Heart left ventricle (tissue), 16 donors: ENCODE measurements around the gene PBX3. TPM values are rescaled to one million over a fixed set of nuclear protein-coding genes. Genes with fewer than 3 reads are reported as not detected.

Experiments
- ATAC-seq, 4 donors: fragments of 200-7000 bp; cut with Tn5 transposase; one replicate each; pipeline ENCODE4 v1.9.1; 2020 to 2022; ENCODE audit warnings: moderate library complexity in 4 of 4, mild to moderate bottlenecking in 3 of 4, moderate number of reproducible peaks in 1 of 4
- DNase-seq, 5 donors: peaks; one replicate each; pipeline ENCODE4 v3.0.0-alpha.2; 2020
- H3K27ac ChIP-seq, 12 donors: fragments of 200-600 bp; sonication (generic) in 4 of 12; one replicate each; pipeline versions ENCODE4 v1.5.0 to v1.8.0; 2016 to 2022; ENCODE audit warnings: mild to moderate bottlenecking in 2 of 12
- H3K27me3 ChIP-seq, 9 donors: fragments of 200-600 bp; sonication (generic) in 2 of 9; one replicate each; pipeline versions ENCODE4 v1.5.1 to v1.8.0; 2016 to 2022; ENCODE audit warnings: mild to moderate bottlenecking in 3 of 9
- H3K36me3 ChIP-seq, 9 donors: fragments of 200-600 bp; sonication (generic) in 2 of 9; one replicate each; pipeline versions ENCODE4 v1.5.0 to v1.8.0; 2018 to 2022; ENCODE audit warnings: mild to moderate bottlenecking in 2 of 9
- H3K4me1 ChIP-seq, 12 donors: fragments of 200-600 bp; sonication (generic) in 4 of 12; one replicate each; pipeline versions ENCODE4 v1.5.0 to v1.8.0; 2016 to 2022; ENCODE audit warnings: mild to moderate bottlenecking in 3 of 12
- H3K4me3 ChIP-seq, 12 donors: fragments of 200-600 bp; sonication (generic) in 4 of 12; one replicate each; pipeline versions ENCODE4 v1.5.0 to v1.8.0; 2017 to 2022; ENCODE audit warnings: mild to moderate bottlenecking in 9 of 12, moderate library complexity in 4 of 12
- H3K9me3 ChIP-seq, 12 donors: fragments of 200-600 bp; sonication (generic) in 4 of 12; one replicate each; pipeline versions ENCODE4 v1.5.0 to v1.8.0; 2016 to 2022; ENCODE audit warnings: mild to moderate bottlenecking in 1 of 12
- POLR2A ChIP-seq, 2 donors: fragments of 450-650 bp; IDR thresholded peaks; one replicate each; pipeline ENCODE4 v1.6.1; 2017; ENCODE audit warnings: antibody characterized with exemption in 2 of 2, mild to moderate bottlenecking in 2 of 2, moderate library complexity in 2 of 2
- WGBS, 4 donors: extraction: QIAGEN DNeasy Blood & Tissue Kit in 2 of 4; methylation state at CpG; one replicate each; pipeline versions ENCODE4 v1.1.5 to v1.1.7; 2013 to 2018; 5-methylcytosine and 5-hydroxymethylcytosine counted together
- intact Hi-C, 10 donors: fragments of 100-400 bp; cut with DNase I; formaldehyde crosslinking; loops; one replicate each; pipeline versions ENCODE4 v1.11.1 to v1.14.2; 2022
- polyA plus RNA-seq, 2 donors: library from polyadenylated mRNA; stranded (reverse); fragments of 200-250 nt; gene quantifications; one replicate each; pipeline ENCODE4 v1.2.3, GENCODE V29; 2013
- total RNA-seq, 9 donors: library from RNA; depleted of rRNA in 2 of 9; stranded (reverse); fragments of >200 nt in 2 of 9; fragmentation: NEBNext Ultra II Directional in 3 of 9; extraction: Animal tissue kit (Norgen Biotek cat#: 25700) in 3 of 9; gene quantifications; one replicate each; pipeline versions ENCODE4 v1.1.0 to v1.2.4, GENCODE V29; 2016 to 2023
- TF ChIP-seq, protein P1 (sequence below), 12 donors: fragments of 200-600 bp; sonication (generic) in 4 of 12; IDR thresholded peaks; one replicate each; pipeline versions ENCODE4 v1.5.0 to v1.8.0; 2018 to 2022; ENCODE audit warnings: antibody characterized with exemption in 12 of 12, mild to moderate bottlenecking in 5 of 12
- donor health status: ischemic (EF 13 %, LVEDD 7.1; RV severe dilation, severe dysfunction).
- donor health status: healthy with polysubstance abuse.
- donor health status: DM: no; HTN: yes; CAD: no.
- donor health status: DM: no; HTN: no; CAD: no.
- donor health status: ischemic (EF 25% LVEDD 6.9; RV normal size, moderate dysfunction).
- donor health status: ischemic (EF 25% LVEDD 5.7; RV mildly dilated, moderate dysfunction).
- donor health status: healthy.
- donor health status: DM: yes; HTN: yes; CAD: no.
- donor health status: ischemic (EF 35%, LVEDD 5.7; RV mildly dilated, moderate dysfunction).
- donor health status: nonischemic (EF 11% LVEDD 7.7; RV severe dilation, severe dysfunction).
- donor health status: DM: yes; HTN: yes; CAD: no.
- donor health status: PGD.
- donor health status: ischemic (EF 29% LVEDD 5.4; RV normal size, mild dysfunction).
- donor health status: nonischemic (EF 23%, LVEDD 6.1; RV moderate dilation, normal function).

Gene PBX3
- total and polyA plus RNA-seq, 11 donors, result 14.8 to 76.1 (median 53.4) TPM

DNA sequence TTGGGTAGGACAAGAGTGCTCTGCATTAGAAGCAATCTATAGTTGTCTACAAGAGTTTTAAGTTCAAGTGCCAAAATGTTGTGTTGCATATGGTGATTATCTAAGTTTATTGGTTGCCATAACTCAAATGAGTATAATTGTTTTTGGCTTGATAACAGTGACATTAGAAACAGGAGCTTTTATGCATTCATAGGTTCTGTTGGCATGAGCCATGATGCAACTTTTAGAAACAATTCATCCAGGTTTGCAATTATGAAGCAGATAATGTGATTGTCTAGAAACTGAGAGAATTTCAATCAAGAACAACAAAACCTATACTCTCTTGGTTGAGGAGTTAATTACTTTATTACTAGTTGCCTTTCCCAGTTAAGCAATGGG, 137.0 kb downstream of the PBX3 start:
- Histone ChIP-seq H3K36me3 (no peaks in the 10 kb centered on the region), H3K9me3 (no peaks in the 10 kb centered on the region), H3K4me3 (no peak overlapping the region), H3K27ac (peak overlapping the region in 1 of 12 donors; percentile 43), H3K27me3 (no peaks in the 10 kb centered on the region), H3K4me1 (peaks cover 0 to 57% (median 24%) of the 10 kb centered on the region in 12 donors)
- TF ChIP-seq, protein P1, sequence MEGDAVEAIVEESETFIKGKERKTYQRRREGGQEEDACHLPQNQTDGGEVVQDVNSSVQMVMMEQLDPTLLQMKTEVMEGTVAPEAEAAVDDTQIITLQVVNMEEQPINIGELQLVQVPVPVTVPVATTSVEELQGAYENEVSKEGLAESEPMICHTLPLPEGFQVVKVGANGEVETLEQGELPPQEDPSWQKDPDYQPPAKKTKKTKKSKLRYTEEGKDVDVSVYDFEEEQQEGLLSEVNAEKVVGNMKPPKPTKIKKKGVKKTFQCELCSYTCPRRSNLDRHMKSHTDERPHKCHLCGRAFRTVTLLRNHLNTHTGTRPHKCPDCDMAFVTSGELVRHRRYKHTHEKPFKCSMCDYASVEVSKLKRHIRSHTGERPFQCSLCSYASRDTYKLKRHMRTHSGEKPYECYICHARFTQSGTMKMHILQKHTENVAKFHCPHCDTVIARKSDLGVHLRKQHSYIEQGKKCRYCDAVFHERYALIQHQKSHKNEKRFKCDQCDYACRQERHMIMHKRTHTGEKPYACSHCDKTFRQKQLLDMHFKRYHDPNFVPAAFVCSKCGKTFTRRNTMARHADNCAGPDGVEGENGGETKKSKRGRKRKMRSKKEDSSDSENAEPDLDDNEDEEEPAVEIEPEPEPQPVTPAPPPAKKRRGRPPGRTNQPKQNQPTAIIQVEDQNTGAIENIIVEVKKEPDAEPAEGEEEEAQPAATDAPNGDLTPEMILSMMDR (IDR thresholded peaks at IDR 0.05), result no peak
- TF ChIP-seq POLR2A (IDR thresholded peaks at IDR 0.05), result no peak
- DNase-seq, result no peak
- ATAC-seq, result no peak
- intact Hi-C loops, result loop anchor here in 1 of 10 donors (10.0 kb wide), 1 partner anchor 129 kb away; no protein-coding TSS in a partner anchor

DNA sequence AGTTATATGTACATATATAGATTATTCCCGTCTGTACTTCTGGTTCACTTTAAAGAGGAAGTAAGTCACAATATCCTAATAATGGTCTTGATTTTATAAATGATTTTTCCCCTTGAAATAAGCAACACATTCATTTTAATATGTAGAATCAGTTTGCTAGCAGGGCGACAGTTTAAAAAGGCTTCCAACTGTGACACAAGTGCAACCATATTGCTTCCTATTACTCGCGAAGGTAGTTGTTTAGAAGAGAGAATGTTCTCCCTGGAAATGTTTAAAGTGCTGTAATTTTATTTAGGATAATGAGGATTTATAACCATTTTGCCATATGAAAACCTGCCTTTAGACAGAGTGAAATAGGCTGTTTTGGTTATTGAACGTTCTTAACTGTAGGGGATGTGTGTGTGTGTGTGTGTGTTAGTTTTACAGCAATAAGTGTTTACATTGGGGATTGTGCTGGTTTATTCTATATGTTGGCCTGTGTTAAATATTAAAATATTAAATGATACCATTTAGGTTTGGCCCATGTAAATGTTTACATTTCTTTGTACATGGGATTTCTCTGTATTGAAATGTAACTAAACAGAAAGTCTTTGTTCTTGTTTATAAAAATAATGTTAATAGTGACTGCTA, 138.3 kb downstream of the PBX3 start:
- Histone ChIP-seq H3K9me3 (no peaks in the 10 kb centered on the region), H3K36me3 (no peaks in the 10 kb centered on the region), H3K27ac (peak overlapping the region in 1 of 12 donors; percentile 35), H3K27me3 (peaks cover 0 to 6% (median 0%) of the 10 kb centered on the region in 9 donors), H3K4me3 (no peak overlapping the region), H3K4me1 (peaks cover 0 to 59% (median 30%) of the 10 kb centered on the region in 12 donors)
- TF ChIP-seq, protein P1 (IDR thresholded peaks at IDR 0.05), result no peak
- TF ChIP-seq POLR2A (IDR thresholded peaks at IDR 0.05), result no peak
- ATAC-seq (no peak), DNase-seq (no peak)
- 88 to 91% (median 89%) methylated on average over 5 of the region's 5 CpGs for WGBS, 4 donors
- intact Hi-C loops, result loop anchor here in 7 of 10 donors (5.0 to 10.0 kb wide), 3 partner anchors 131 to 138 kb away; partner anchors contain the start of gene PBX3 (in 5 of the 7)

DNA sequence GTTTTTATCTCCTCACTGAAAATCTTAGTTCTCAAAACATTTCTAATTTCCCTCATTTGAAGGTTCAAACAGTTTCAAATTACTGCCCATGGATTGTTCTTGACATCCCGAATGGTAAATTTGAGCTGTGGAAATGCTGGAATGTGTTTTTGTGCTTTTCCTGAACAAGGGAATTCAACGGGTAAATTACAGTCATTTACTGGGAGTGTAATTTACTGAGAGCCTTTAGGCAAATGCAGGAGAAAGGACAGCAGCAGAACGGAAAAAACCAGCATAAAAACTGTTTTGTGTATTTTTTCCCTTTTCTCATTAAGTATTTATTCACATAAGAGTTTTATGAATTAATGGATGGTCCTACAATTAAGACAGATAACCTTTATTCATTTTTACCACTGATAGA, 139.2 kb downstream of the PBX3 start:
- intact Hi-C loops, result loop anchor here in 7 of 10 donors (5.0 to 10.0 kb wide), 3 partner anchors 132 to 139 kb away; partner anchors contain the start of gene PBX3 (in 5 of the 7)
- 64 to 72% (median 70%) methylated on average over 3 of the region's 3 CpGs for WGBS, 4 donors
- no peaks in the 10 kb centered on the region for H3K9me3 ChIP-seq
- peaks cover 0 to 59% (median 29%) of the 10 kb centered on the region in 12 donors for H3K4me1 ChIP-seq
- no peak for DNase-seq
- peak overlapping the region in 1 of 12 donors; percentile 82 for H3K27ac ChIP-seq
- H3K4me3 ChIP-seq, result no peak overlapping the region
- no peaks in the 10 kb centered on the region for H3K36me3 ChIP-seq
- no peak for ATAC-seq
- peaks cover 0 to 6% (median 0%) of the 10 kb centered on the region in 9 donors for H3K27me3 ChIP-seq
- TF ChIP-seq, protein P1 (IDR thresholded peaks at IDR 0.05), result no peak
- TF ChIP-seq POLR2A (IDR thresholded peaks at IDR 0.05), result no peak

DNA sequence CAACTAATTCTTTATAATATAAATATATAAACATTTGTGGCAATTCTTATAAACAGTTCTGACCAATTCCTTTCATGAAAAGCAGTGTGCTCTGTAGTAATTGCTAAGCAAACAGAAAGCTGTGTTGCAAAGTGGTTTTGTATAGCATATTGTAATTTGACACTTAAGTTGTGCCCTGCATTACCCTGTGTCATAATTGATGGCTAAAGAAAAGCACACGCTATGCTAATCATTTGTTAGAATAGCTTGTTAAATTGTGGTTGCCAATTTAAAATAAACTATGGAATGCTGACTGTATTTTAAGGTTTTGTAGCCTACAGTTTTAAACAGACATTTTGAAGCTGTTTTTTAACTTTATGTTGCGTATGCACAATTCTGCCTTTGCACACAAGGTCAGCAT, 140.0 kb downstream of the PBX3 start:
- TF ChIP-seq, protein P1 (IDR thresholded peaks at IDR 0.05), result no peak
- TF ChIP-seq POLR2A (IDR thresholded peaks at IDR 0.05), result no peak
- H3K9me3 ChIP-seq, result no peaks in the 10 kb centered on the region
- H3K27me3 ChIP-seq, result peaks cover 0 to 6% (median 0%) of the 10 kb centered on the region in 9 donors
- H3K4me1 ChIP-seq, result peaks cover 0 to 61% (median 29%) of the 10 kb centered on the region in 12 donors
- no peak overlapping the region for H3K4me3 ChIP-seq
- ATAC-seq, result no peak
- H3K36me3 ChIP-seq, result no peaks in the 10 kb centered on the region
- intact Hi-C loops, result loop anchor here in 7 of 10 donors (5.0 to 10.0 kb wide), 3 partner anchors 132 to 140 kb away; partner anchors contain the start of gene PBX3 (in 5 of the 7)
- 73 to 81% (median 74%) methylated on average over 2 of the region's 2 CpGs for WGBS, 4 donors
- no peak for DNase-seq
- H3K27ac ChIP-seq, result peak overlapping the region in 1 of 12 donors; percentile 82
